Lower leg skin (tissue), 3 donors: ENCODE measurements around the gene TLCD4.

Experiments
- POLR2A ChIP-seq, 2 donors: fragments of 450-650 bp; IDR thresholded peaks; one replicate each; pipeline ENCODE4 v1.6.1; 2016 to 2017; ENCODE audit warnings: antibody characterized with exemption in 2 of 2, mild to moderate bottlenecking in 1 of 2, moderate library complexity in 1 of 2
- TF ChIP-seq, protein P1 (sequence below), 3 donors: fragments of 450-650 bp; IDR thresholded peaks; one replicate each; pipeline ENCODE4 v1.5.1; 2016; ENCODE audit warnings: antibody characterized with exemption in 3 of 3, mild to moderate bottlenecking in 3 of 3, moderate library complexity in 2 of 3

DNA sequence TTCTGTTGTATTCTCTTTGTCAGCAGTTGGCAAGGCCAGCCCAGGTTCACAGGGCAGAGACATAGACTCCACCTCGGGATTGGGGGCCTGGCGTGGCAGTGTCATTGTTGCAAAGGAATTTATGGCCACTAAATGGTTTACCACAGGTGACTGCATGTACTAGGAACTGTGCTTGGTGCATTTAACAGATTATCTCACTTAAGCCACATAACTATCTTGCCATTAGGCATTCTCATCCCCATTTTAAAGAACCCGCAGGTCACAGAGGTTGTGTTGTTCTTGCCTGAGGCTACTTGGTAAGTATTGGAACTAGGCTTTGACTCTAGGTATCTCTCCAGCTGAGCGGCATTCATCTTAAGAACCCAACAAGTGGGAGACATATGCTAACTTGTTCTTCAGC is 9.7 kb downstream of the TLCD4 start:
- TF ChIP-seq, protein P1, sequence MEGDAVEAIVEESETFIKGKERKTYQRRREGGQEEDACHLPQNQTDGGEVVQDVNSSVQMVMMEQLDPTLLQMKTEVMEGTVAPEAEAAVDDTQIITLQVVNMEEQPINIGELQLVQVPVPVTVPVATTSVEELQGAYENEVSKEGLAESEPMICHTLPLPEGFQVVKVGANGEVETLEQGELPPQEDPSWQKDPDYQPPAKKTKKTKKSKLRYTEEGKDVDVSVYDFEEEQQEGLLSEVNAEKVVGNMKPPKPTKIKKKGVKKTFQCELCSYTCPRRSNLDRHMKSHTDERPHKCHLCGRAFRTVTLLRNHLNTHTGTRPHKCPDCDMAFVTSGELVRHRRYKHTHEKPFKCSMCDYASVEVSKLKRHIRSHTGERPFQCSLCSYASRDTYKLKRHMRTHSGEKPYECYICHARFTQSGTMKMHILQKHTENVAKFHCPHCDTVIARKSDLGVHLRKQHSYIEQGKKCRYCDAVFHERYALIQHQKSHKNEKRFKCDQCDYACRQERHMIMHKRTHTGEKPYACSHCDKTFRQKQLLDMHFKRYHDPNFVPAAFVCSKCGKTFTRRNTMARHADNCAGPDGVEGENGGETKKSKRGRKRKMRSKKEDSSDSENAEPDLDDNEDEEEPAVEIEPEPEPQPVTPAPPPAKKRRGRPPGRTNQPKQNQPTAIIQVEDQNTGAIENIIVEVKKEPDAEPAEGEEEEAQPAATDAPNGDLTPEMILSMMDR (IDR thresholded peaks at IDR 0.05), result no peak
- TF ChIP-seq POLR2A (IDR thresholded peaks at IDR 0.05), result no peak
